ENCODE measurements around the gene PDP2.

DNA sequence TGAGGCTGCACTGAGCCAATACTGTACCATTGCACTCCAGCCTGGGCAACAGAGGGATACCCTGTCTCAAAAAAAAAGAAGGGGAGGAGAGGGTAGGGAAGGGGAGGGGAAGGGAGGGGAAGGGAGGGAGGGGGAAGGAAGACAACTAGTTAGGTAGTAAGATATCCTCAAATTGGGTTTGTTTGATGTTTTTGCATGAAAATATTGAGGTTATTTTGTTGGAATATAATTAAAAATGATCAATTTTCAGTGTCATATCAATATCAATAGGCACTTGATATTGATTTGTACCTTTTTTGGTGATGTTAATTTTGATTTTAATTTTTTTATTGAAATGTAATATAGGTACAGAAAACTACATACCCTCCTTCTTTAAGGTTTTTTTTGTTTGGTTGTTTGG lies 16.6 kb upstream of the PDP2 start:
- TF ChIP-seq ISL1 (CRISPR knock-in tag; IDR thresholded peaks at IDR 0.05) (no peak), ZNF8 (CRISPR knock-in tag; IDR thresholded peaks at IDR 0.05) (no peak), ZNF70 (CRISPR knock-in tag; IDR thresholded peaks at IDR 0.05) (no peak), OSR1 (CRISPR knock-in tag; IDR thresholded peaks at IDR 0.05) (no peak), GLIS3 (CRISPR knock-in tag; IDR thresholded peaks at IDR 0.05) (no peak), ARNTL (CRISPR knock-in tag; IDR thresholded peaks at IDR 0.05; ENCODE audit: borderline replicate concordance, low read depth) (no peak)
- TF ChIP-seq, protein P1, sequence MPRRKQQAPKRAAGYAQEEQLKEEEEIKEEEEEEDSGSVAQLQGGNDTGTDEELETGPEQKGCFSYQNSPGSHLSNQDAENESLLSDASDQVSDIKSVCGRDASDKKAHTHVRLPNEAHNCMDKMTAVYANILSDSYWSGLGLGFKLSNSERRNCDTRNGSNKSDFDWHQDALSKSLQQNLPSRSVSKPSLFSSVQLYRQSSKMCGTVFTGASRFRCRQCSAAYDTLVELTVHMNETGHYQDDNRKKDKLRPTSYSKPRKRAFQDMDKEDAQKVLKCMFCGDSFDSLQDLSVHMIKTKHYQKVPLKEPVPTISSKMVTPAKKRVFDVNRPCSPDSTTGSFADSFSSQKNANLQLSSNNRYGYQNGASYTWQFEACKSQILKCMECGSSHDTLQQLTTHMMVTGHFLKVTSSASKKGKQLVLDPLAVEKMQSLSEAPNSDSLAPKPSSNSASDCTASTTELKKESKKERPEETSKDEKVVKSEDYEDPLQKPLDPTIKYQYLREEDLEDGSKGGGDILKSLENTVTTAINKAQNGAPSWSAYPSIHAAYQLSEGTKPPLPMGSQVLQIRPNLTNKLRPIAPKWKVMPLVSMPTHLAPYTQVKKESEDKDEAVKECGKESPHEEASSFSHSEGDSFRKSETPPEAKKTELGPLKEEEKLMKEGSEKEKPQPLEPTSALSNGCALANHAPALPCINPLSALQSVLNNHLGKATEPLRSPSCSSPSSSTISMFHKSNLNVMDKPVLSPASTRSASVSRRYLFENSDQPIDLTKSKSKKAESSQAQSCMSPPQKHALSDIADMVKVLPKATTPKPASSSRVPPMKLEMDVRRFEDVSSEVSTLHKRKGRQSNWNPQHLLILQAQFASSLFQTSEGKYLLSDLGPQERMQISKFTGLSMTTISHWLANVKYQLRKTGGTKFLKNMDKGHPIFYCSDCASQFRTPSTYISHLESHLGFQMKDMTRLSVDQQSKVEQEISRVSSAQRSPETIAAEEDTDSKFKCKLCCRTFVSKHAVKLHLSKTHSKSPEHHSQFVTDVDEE (CRISPR knock-in tag; IDR thresholded peaks at IDR 0.05): no peak

Data from SK-N-SH treated with all-trans-retinoic acid at 6 μM for 48 hours (cell line).